OCI-LY1 (cell line): ENCODE data around the gene DIP2C.

ENCODE experiments used
- H2AFZ ChIP-seq: fragments of 200-600 bp; sonication (generic), shearing (Covaris generic); 2 replicates; pipeline ENCODE4 v1.6.0; 2014; ENCODE audit warnings: antibody characterized with exemption, mild to moderate bottlenecking, low read length
- H3F3A ChIP-seq: fragments of 200-600 bp; sonication (generic), shearing (Covaris generic); 2 replicates; pipeline ENCODE4 v1.6.0; 2014; ENCODE audit warnings: mild to moderate bottlenecking, antibody characterized with exemption, low read length, moderate library complexity; ENCODE audit not compliant: insufficient read depth
- H3K27ac ChIP-seq: fragments of 200-600 bp; sonication (generic); 2 replicates; pipeline ENCODE4 v1.5.1; 2014; ENCODE audit warnings: low read length, mixed run types, mild to moderate bottlenecking, low read depth; ENCODE audit not compliant: poor library complexity, severe bottlenecking
- H3K27me3 ChIP-seq: fragments of 200-600 bp; sonication (generic); 2 replicates; pipeline ENCODE4 v1.6.0; 2014; ENCODE audit warnings: antibody characterized with exemption, mild to moderate bottlenecking, low read length, moderate library complexity; ENCODE audit not compliant: insufficient read depth
- H3K36me3 ChIP-seq: fragments of 200-600 bp; sonication (generic); 2 replicates; pipeline ENCODE4 v1.6.1; 2014; ENCODE audit warnings: mild to moderate bottlenecking, antibody characterized with exemption, low read length, moderate library complexity, mixed read lengths; ENCODE audit not compliant: insufficient read depth
- H3K4me1 ChIP-seq: fragments of 200-600 bp; sonication (generic); 2 replicates; pipeline ENCODE4 v1.5.1; 2014; ENCODE audit warnings: mild to moderate bottlenecking, low read length, moderate library complexity; ENCODE audit not compliant: insufficient read depth, severe bottlenecking
- H3K4me2 ChIP-seq: fragments of 200-600 bp; sonication (generic), shearing (Covaris generic); 2 replicates; pipeline ENCODE4 v1.6.1; 2014; ENCODE audit warnings: low read length
- H3K4me3 ChIP-seq: fragments of 200-600 bp; sonication (generic); 2 replicates; pipeline ENCODE4 v1.5.1; 2014; ENCODE audit warnings: low read length, low read depth, mild to moderate bottlenecking, mixed read lengths; ENCODE audit not compliant: poor library complexity, severe bottlenecking
- H3K79me2 ChIP-seq: fragments of 200-600 bp; shearing (Covaris generic); 2 replicates; pipeline ENCODE4 v1.6.1; 2016; ENCODE audit warnings: mixed run types, low read length, mixed read lengths; ENCODE audit not compliant: insufficient read depth
- H3K9ac ChIP-seq: fragments of 200-600 bp; sonication (generic), shearing (Covaris generic); 2 replicates; pipeline ENCODE4 v1.6.1; 2014; ENCODE audit warnings: mild to moderate bottlenecking, low read length, mixed read lengths
- H3K9me2 ChIP-seq: fragments of 200-600 bp; sonication (generic), shearing (Covaris generic); 2 replicates; pipeline ENCODE4 v1.6.1; 2014; ENCODE audit warnings: low read depth, mild to moderate bottlenecking, low read length, mixed read lengths
- H3K9me3 ChIP-seq: fragments of 200-600 bp; shearing (Covaris generic); 2 replicates; pipeline ENCODE4 v1.6.1; 2014; ENCODE audit warnings: low read length, mixed read lengths
- H4K20me1 ChIP-seq: fragments of 200-600 bp; sonication (generic), shearing (Covaris generic); 2 replicates; pipeline ENCODE4 v1.6.0; 2016; ENCODE audit warnings: mild to moderate bottlenecking, low read length; ENCODE audit not compliant: insufficient read depth
- CTCF ChIP-seq: fragments of 200-600 bp; sonication (generic), shearing (Covaris generic); IDR thresholded peaks from 2 replicates; pipeline ENCODE4 v1.5.1; 2017; ENCODE audit warnings: mild to moderate bottlenecking, antibody characterized with exemption, low read length, moderate library complexity, mixed read lengths
- EZH2 ChIP-seq: fragments of 200-600 bp; sonication (generic), shearing (Covaris generic); IDR thresholded peaks from 2 replicates; pipeline ENCODE4 v1.8.0; 2017; ENCODE audit warnings: borderline replicate concordance, mixed run types, mild to moderate bottlenecking, antibody characterized with exemption, low read length, moderate library complexity, mixed read lengths

Gene DIP2C

DNA sequence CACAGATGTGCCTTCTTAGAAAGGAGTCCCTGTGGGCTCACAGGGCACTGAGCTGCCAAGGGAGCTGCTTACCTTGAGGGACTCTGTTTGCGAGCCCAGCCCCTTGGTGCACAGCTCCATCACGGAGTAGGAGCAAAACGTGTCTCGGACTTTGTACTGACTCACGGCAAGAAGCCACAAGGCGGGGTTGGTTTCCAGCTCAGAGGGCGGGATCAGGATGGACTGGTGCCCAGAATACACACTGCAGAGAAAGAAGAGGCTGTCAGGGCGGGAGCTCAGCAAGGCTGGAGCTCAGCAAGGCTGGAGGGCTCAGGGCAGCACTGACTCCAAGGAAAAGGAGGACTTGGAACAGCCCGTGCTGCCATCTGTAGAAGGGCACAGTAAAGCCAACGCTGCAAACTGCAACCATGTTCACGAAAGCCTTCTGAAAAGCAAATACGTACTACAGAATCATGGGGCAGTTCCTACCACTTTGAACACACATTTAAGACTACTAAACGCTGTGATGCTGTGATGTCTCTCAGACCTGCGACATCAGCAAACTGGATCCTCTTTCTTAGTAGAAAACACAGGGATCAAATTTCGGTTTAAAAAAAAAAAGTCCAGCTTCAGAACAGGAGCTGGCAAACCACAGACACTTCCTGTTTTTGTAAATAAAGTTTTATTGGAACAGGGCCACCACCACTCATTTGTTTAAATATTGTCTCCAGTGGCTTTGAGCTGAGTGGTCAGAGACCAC is 359.9 kb downstream of the DIP2C start:
- peak overlapping the region; percentile 72 for H3K4me2 ChIP-seq
- peak overlapping the region; percentile 73 for H3K9ac ChIP-seq
- peaks cover 100% of the 10 kb centered on the region for H3K4me1 ChIP-seq
- peaks cover 23% of the 10 kb centered on the region for H3K36me3 ChIP-seq
- H3K9me2 ChIP-seq, result no peaks in the 10 kb centered on the region
- peaks cover 7% of the 10 kb centered on the region; the same call in 1 of the 2 replicates for H3F3A ChIP-seq
- no peaks in the 10 kb centered on the region for H3K79me2 ChIP-seq
- no peaks in the 10 kb centered on the region for H3K27me3 ChIP-seq
- no peak for TF ChIP-seq CTCF
- TF ChIP-seq EZH2, result no peak
- no peaks in the 10 kb centered on the region for H4K20me1 ChIP-seq
- no peaks in the 10 kb centered on the region for H3K9me3 ChIP-seq
- H3K4me3 ChIP-seq, result peak overlapping the region; percentile 57
- no peak overlapping the region for H2AFZ ChIP-seq
- H3K27ac ChIP-seq, result peak overlapping the region; percentile 99

- Histone ChIP-seq H2AFZ (no peak overlapping the region), H3K9me3 (no peaks in the 10 kb centered on the region), H3F3A (0 out of 2 replicates have a peak, but pooled peaks cover 8% of the 10 kb centered on the region), H3K79me2 (no peaks in the 10 kb centered on the region), H3K36me3 (peaks cover 30% of the 10 kb centered on the region), H3K9me2 (no peaks in the 10 kb centered on the region), H3K27me3 (no peaks in the 10 kb centered on the region), H3K27ac (peak overlapping the region; percentile 99), H3K4me2 (peak overlapping the region; percentile 72), H3K4me1 (peaks cover 99% of the 10 kb centered on the region), H3K9ac (peak overlapping the region; percentile 73), H3K4me3 (peak overlapping the region; percentile 57), H4K20me1 (no peaks in the 10 kb centered on the region)
- no peak for TF ChIP-seq EZH2
- TF ChIP-seq CTCF, result no peak
Observed at GRCh38 chr10:327889-328852, 361.3 kb downstream of the DIP2C start.

GRCh38 chr10:326894-327635 is 362.4 kb downstream of the DIP2C start:
- peaks cover 88% of the 10 kb centered on the region for H3K4me1 ChIP-seq
- no peak for TF ChIP-seq CTCF
- no peak for TF ChIP-seq EZH2

More at GRCh38 chr10:326894-327635, 362.4 kb downstream of the DIP2C start:
- no peaks in the 10 kb centered on the region for H3K27me3 ChIP-seq
- no peaks in the 10 kb centered on the region for H4K20me1 ChIP-seq
- H3K36me3 ChIP-seq, result peaks cover 30% of the 10 kb centered on the region
- no peaks in the 10 kb centered on the region for H3K9me3 ChIP-seq
- H2AFZ ChIP-seq, result no peak overlapping the region
- 0 out of 2 replicates have a peak, but pooled peaks cover 8% of the 10 kb centered on the region for H3F3A ChIP-seq
- no peaks in the 10 kb centered on the region for H3K79me2 ChIP-seq
- H3K4me2 ChIP-seq, result peak overlapping the region; percentile 72; the same call in 1 of the 2 replicates
- H3K9me2 ChIP-seq, result no peaks in the 10 kb centered on the region
- H3K27ac ChIP-seq, result peak overlapping the region; percentile 99
- H3K9ac ChIP-seq, result peak overlapping the region; percentile 52; the same call in 1 of the 2 replicates
- no peak overlapping the region for H3K4me3 ChIP-seq
